HTERT RPE-1 (cell line): Measurements from ENCODE around the gene CDKN1C.

Experiments
- in situ Hi-C: fragments of 300-500 bp; cut with MboI; formaldehyde crosslinking; loops from 4 replicates; pipeline ENCODE4 v1.14.3; 2020; ENCODE audit warnings: low sequenced_read_pairs

CDKN1C gene

GRCh38 chr11:2890466-2891294 is 5.1 kb upstream of the CDKN1C start:
- in situ Hi-C loops, result no loop called here

- in situ Hi-C loops, result no loop called here
These were observed 4.0 kb upstream of the CDKN1C start for GRCh38 chr11:2889362-2890273.

- in situ Hi-C loops, result no loop called here
These were observed 2.8 kb upstream of the CDKN1C start for GRCh38 chr11:2888266-2888968.

GRCh38 chr11:2887515-2888195 is 2.1 kb upstream of the CDKN1C start:
- in situ Hi-C loops, result no loop called here

GRCh38 chr11:2886936-2887335 is 1.4 kb upstream of the CDKN1C start:
- in situ Hi-C loops, result no loop called here

GRCh38 chr11:2886191-2886894 is 768 bp upstream of the CDKN1C start:
- in situ Hi-C loops, result no loop called here

- in situ Hi-C loops, result no loop called here
These were observed 428 bp downstream of the CDKN1C start for GRCh38 chr11:2885017-2885677.

GRCh38 chr11:2883979-2884815 is 1.4 kb downstream of the CDKN1C start:
- in situ Hi-C loops, result no loop called here

GRCh38 chr11:2883640-2883978 is 2.0 kb downstream of the CDKN1C start:
- in situ Hi-C loops, result no loop called here

- in situ Hi-C loops, result no loop called here
These were observed 3.0 kb downstream of the CDKN1C start for GRCh38 chr11:2882396-2883110.

GRCh38 chr11:2881981-2882375 is 3.6 kb downstream of the CDKN1C start:
- in situ Hi-C loops, result no loop called here

GRCh38 chr11:2881076-2881980 is 4.2 kb downstream of the CDKN1C start:
- in situ Hi-C loops, result no loop called here

- in situ Hi-C loops, result no loop called here
These were observed 4.9 kb downstream of the CDKN1C start for GRCh38 chr11:2880646-2881045.

- in situ Hi-C loops, result no loop called here
These were observed 6.8 kb downstream of the CDKN1C start for GRCh38 chr11:2878782-2879181.

GRCh38 chr11:2877474-2877873 is 8.1 kb downstream of the CDKN1C start:
- in situ Hi-C loops, result no loop called here

- in situ Hi-C loops, result no loop called here
These were observed 10.6 kb downstream of the CDKN1C start for GRCh38 chr11:2874963-2875362.
